22Rv1 (cell line): ENCODE results near the gene CNOT1.

Experiments
- ZFX ChIP-seq: fragments of 450-650 bp; IDR thresholded peaks from 2 replicates; pipeline ENCODE4 v1.6.1; 2017; ENCODE audit warnings: antibody characterized with exemption, borderline replicate concordance
- TF ChIP-seq, protein P1 (sequence below): fragments of 450-650 bp; IDR thresholded peaks from 2 replicates; pipeline ENCODE4 v1.5.1; 2017; ENCODE audit warnings: mild to moderate bottlenecking

DNA sequence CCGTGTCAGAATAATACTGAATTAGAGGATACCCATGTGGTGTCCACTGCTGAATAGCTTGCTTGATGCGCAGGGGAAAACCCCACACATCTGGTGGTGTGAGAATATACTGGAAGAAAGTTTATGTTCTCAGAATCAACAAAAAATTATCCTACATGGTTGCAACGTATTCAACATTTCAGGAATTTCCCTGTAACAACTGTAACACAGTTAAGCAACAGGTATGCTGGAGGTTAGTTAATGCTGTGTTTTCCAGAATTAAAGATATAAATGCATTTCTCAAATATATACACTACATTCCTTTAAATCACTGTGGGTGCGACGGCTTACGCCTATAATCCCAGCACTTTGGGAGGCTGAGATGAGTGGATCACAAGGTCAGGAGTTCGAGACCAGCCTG is 5.4 kb downstream of the CNOT1 start:
- TF ChIP-seq, protein P1, sequence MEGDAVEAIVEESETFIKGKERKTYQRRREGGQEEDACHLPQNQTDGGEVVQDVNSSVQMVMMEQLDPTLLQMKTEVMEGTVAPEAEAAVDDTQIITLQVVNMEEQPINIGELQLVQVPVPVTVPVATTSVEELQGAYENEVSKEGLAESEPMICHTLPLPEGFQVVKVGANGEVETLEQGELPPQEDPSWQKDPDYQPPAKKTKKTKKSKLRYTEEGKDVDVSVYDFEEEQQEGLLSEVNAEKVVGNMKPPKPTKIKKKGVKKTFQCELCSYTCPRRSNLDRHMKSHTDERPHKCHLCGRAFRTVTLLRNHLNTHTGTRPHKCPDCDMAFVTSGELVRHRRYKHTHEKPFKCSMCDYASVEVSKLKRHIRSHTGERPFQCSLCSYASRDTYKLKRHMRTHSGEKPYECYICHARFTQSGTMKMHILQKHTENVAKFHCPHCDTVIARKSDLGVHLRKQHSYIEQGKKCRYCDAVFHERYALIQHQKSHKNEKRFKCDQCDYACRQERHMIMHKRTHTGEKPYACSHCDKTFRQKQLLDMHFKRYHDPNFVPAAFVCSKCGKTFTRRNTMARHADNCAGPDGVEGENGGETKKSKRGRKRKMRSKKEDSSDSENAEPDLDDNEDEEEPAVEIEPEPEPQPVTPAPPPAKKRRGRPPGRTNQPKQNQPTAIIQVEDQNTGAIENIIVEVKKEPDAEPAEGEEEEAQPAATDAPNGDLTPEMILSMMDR: no peak
- TF ChIP-seq ZFX: no peak
